T-helper 1 cell (primary cell): ENCODE results near the gene FLAD1.

Source experiments
- DNase-seq, 5 donors: peaks; one replicate each; pipeline ENCODE4 v3.0.0-alpha.2; 2012 to 2020
- total RNA-seq, 4 donors: gene quantifications; one replicate each; lab custom pipeline; 2026; lab: John Stamatoyannopoulos, UW

FLAD1 gene
- 20.7 to 35.2 (median 31.6) reads per million in 4 donors for total RNA-seq

DNA sequence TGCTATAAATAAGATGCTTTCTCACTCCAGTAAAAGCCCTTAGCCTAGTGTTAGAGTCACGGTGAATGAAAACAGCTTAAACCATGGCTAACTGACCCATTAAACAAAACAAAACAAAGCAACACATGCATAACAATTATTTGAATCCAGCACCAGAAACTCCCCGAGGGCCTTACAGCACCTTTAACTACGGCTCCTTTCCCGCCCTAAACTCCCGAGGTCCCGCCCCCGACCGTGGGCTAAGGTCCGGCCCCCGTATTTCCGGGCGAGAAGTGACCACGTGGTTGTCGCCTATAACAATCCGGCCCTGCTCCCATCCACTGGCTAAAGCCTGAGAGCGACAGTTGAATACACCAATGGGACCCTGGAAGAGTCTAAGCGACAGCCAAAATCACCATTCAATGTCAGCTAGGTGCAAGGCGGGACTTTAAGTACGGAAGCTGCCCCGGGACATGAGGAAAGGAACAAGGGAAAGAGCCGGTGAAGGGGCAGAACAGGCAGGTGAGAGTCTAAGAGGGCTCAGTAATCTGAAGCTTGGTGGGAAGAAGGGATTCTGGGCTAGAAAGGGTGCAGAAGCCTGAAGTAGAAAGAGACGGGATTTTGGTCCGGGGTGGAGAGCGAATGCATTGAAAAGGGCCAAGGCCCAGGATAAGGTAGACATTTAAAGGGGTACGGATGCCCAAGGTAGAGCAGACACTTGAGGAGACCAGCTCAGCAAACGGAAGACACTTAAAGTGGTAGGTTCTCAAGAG lies at the start of gene FLAD1:
TSS of gene FLAD1 (plus strand) at position 448 of the 752 bp plus-strand sequence. CDS start 351 bp downstream, outside the sequence.
- DNase-seq = peak; percentile 87 to 99 (median 94)

DNA sequence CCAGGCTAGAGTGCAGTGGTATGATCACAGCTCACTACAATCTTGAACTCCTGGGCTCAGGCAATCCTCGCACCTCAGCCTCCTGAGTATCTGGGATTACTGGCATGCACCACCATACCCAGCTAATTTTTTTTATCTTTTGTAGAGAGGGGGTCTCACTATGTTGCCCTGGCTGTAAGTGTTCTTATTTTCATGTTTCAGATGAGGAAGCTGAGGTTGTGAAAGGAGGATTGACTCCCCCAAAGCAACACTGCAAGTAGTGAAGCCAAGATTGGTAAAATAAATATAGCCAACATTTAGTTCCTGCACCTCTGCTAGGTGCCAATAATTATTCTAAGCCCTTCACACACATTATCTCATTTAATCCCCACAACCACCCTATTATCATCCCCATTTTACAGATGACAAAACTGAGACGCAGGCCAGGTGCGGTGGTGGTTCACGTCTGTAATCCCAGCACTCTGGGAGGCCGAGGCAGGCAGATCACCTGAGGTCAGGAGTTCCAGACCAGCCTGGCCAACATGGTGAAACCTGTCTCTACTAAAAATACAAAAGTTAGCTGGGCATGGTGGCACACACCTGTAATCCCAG lies 48.7 kb upstream of the FLAD1 start:
- DNase-seq = no peak

DNA sequence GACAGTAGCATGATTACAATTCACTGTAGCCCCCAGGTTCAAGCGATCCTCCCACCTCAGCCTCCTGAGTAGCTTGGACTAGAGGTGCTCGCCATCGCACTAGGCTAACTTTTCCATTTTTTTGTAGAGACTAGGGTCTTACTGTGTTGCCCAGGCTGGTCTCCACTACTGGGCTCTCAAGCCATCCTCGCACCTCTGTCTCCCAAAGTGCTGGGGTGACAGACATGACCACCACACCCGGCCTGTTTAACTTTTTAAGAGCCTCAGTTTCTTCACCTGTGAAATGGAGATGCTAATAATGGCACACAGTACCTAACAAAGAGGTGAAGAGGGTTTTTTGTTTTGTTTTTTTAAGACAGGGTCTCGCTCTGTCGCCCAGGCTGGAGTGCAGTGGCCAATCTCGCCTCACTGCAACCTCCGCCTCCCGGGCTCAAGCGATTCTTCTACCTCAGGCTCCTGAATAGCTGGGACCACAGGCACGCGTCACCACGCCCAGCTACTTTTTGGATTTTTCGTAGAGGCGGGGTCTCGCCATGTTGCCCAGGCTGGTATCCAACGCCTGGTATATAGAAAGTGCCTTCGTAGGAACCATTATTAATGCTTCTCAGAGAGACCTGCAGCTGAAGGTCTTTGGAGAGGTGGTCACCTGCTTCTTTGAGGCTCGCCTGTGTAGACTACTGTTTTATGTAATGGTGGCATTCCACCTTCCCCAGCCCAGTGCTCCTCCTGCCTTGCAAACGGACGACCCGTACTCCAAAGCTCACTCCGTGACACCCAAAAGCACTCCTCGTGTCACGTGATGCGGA lies 47.2 kb upstream of the FLAD1 start:
- no peak for DNase-seq

DNA sequence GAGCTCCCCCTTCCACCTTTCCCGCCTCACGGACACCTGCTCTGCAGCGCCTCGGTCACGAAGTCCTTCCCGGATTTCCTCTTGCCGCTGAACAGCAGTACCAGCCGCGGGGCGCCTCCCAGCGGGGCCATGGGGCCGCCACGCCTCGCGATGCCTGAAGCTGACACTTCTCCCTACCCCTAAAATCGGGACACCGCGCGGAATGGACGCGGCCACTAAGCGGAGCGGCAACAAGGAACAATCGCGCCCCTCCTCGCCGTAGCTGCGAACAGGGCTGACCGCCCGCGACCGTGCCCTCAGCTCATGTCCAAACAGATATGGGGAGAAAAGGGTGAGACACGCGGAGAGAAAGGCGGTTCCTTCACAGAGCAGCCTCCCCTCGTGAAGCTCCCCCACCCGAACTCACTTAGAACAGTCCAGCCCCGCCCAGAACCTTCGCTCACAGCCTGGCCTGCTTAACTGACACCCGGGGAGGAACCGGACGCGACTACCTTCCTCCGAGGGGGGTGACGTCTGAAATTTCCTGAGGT lies 46.5 kb upstream of the FLAD1 start, which contains the start of gene PMVK:
TSS of gene PMVK (minus strand) at position 165 of the 530 bp plus-strand sequence. CDS start at position 131, 34 bp downstream.
- DNase-seq = peak; percentile 88 to 96 (median 94)

DNA sequence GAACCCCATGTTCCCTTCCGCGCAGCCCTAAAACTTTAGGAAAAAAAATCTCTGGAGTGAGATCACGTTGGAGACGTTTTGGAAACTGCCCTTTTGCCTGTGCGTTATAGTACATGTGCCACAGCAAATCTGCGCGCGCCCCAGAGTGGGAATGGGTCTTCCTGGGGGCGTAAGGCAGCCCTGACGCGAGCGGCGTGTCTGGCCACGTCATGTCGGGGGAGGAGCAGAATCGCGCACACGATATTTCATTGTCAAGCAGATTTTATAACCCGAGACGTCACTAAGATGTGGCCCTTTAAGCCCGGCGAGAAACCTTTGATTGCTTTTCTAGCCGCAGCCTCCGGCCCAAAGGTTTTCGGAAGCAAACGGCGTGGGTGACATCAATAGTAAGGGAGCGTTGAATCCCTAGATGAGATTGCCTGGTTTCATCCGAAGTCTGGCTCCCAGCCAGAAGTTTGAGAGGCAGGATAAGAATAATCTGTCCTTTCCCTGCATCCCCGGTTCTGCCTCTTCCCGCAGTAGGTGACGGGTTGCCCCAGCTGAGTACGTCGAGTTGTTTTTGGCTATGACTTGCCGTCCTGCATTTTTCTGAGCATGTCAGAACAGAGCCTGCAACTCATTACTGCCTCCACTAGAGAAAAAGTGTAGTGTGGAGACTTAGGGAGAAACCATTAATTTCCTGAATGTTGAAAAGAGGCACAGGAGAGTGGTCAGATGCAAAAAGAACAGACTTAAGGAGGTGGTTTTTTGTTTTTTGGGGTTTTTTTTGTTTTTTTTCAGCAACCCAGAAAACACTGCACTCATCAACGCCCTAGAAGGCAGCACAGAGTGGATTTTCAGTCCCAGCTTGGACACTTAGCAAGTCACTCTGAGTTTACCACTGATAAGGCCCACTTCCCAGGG lies 45.8 kb upstream of the FLAD1 start:
- peak; percentile 80 to 98 (median 87) for DNase-seq

DNA sequence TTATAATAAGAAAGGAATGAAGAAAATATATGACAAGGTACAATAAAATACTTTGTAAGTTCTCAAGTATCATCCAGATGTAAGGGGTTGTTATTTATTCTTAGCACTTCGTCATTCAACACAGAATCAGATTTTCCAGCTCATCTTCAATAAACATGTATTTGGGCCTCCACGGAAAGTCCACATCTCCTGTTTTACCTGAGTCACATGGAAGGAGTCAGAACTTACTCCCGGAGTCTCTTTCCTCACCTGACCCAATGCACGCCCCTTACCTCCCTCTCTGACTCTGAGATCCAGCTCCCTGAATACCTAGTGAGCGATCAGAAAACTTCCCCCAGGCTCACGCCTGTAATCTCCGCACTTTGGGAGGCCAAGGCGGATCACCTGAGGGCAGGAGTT lies 45.2 kb upstream of the FLAD1 start:
- DNase-seq = no peak

DNA sequence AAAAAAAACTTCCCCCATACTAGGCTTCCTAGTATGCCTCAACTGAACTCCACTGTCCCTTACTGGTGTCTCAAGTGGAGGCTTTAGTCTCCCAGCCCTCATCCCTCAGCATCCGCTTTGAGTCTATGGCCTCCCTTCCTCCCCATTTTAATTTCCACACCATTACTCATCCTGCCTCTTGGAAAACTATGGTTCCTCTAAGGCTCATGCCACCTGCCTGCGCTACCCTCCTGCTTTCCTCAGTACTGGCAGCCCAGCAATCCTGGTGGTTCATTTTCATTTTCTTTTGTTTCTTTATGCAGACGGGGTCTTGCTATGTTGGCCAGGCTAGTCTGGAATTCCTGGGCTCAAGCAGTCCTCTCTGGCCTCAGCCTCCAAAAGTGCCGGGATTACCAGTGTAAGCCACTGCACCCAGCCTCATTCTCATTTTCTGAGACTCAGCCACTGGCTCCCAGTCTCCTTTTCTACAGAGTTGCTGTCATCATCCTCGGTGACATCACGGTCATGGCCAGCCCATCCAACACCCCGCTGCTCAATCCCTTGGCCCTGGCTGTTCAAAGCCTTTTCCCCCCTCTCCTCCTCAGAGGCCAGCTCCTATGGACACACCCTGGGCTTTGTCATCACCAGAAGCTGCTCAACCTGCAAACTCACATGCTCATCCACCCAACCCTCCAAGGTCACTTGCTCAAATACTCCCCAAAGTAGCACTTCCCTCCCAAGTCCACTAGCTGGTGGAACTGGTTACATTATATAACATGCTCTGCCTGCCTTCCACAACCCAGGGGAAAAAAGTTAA lies 44.3 kb upstream of the FLAD1 start:
- DNase-seq = no peak

DNA sequence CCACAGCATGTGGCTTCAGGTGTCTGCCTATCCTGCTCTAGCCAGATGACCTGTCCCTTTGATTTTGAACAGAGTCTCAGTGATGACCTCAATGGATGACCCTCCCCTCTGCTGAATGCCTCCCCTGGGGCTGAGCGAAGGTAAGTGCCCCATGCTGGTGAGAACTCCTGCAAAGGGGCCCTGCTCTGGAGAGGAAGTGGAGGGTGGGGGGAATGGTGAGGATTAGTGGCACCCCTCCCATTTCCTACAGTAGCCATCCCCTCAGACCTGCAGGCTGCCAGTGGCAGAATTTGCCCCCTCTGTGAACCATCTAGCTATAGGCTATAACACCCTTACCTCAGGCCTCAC lies 43.0 kb upstream of the FLAD1 start:
- no peak for DNase-seq

DNA sequence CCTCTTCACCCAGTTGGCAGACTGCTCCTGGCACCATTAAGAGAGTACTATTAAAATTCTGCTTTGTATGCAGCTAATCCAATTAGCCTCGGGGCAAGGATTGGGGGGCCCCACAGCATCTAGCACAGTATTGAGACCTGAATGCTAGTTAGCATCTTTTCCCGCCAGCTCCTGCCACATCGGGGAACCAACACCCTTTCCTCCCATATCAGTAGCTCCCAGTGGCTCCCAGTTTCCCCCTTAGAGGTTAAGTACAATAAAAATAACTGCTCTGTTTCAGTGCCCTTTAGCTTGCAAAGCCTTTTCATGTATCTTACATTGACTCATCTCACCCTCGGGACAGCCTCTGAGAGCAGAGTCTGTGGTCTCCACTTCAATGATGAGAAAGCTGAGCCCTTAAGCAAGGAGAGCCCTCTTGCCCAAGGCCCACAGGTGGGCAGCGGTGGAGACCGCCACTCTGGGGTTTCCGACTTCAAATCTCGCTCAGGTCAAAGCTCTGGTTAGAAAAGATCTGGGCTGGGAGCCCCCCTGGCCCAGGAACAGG lies 42.4 kb upstream of the FLAD1 start:
- peak in 1 of 5 donors; percentile 70 for DNase-seq

DNA sequence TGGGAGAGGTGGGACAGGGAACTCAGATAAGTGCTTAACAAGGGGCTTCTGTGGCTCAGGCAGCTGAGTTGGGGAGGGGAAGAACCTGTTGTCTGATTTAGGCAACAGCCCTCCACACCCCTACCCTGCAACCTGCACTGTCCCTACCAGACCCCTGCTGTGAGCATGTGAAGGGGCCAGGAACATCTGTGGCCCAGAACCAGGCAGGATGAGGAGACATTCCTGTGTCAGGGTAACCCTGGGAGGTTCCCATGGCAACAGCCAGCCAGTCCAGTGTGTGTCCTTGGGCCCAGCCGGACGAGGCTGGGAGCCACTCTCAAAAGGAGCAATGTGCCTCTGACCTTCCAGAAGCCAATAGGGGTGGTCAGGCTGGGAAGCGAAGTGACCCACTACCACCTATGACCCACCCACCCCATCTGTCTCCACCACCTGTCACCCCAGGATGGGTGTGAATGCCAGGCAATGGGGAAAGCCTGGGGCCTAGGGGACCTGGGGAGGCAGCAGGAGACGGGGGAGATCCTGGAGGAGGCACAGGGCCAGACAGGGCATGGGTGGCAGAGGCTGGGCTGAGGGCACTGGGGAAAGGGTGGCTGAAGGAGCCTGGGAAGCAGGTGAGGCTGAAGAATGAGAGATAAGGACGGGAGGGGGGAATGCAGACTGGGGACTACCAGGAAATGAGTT lies 41.7 kb upstream of the FLAD1 start:
- no peak for DNase-seq

DNA sequence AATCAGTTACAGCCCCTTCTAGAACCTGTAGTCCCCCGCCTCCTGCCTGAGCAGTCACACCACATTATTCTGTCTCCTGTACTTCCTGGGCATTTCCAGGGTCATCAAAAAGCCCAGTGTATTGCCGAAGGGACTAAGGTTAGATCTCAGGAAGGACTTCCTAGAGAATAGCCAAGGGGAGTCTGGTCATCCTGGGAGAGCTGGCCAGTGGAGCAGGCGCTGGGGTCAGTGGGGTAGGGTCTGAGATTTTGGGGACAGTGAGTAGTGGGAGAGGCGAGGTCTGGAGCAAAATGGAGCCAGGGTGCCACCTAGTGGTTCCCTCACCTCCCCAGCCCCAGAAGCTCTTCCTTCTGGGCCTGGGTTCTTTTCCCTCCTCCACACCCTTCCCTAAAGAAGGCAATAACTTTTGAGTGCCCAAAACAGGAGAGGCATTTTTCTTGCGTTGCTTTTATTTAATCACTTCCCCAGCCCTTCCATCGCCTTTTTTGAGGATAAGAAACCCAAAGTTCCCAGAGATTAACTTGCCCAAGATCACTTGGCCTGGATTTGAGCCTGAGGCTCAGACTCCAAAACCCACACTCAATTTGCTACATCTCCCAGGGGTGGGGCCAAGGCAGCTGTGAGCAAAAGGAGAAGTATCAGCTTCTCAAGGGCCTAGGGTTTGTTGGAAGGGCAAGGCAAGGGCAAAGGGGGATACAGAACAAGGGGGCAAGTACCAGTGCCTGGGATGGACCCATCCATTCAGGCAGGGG lies 39.3 kb upstream of the FLAD1 start:
- peak in 1 of 5 donors; percentile 58 for DNase-seq

DNA sequence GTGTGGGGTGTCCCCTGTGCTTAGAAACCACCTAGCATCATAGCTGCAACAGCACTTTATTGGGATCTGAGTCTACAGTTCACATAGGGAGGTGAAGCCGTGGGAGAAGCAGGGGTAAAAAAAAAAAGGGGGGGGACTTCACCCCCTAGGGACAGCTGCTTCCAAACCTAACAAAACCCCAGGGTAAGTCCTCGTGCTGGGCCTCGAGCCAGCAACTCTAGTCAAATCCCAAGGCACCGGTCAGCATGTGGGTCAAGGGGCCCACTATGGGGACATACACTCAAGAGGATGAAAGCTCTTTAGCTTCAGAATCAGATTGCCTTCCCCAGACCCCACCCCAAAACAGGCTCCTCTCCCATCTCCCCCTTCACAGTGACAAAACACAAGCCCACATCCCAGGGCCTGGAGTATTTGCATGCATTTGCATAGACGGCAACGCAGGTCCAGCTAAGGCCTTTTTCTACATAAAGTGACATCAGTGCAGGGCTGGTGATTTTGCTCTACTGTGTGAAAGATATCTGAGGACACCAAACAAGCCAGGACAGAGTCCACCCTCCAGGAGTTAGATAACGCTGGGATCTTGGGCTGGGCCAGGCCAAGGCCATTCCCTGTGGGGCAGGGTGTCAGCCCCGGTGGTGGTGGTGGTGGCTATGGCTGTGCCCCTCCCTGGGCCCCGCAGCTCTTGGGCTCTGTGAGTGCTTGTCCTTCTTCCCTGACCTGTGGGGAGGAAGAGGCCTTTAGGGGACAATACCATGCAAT lies 38.6 kb upstream of the FLAD1 start:
- DNase-seq = no peak

DNA sequence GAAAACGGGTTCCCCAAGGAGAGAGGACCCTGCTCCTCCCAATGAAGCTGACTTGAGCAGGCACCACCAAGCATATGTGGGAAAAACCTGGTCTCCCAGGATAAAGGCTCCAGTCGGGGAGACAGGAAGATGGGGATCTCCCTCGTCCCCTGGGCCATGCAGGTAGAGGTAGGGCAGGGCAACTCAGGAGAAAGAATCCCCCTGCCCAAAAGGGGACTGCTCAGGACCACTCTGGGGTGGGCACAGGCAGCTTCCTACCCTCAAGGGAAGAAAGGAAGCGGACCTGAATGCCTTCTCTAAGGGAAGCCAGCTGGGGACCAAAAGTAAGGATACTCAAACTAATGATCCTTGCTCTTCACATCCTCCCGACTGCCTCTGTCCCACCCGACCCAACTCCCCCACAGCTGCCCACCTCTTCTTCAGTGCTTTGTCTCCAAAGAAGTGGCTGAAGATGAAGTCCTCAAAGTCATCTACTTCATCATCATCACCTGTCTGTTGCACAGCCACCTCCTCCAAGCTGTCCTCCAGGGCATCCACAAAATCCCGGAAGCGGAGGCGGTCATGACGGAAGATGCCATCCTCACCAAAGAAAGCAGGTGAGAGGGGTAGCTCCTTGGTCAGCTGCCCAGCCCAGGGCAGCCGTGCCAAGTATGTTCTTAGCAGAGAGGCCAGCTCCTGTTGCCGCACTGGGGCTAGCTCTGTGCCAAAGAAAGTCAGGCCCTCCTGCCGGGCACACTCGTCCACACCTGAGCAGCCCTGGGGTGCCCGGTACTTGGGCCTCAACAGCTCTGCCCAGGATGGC lies 37.8 kb upstream of the FLAD1 start:
- DNase-seq = no peak

DNA sequence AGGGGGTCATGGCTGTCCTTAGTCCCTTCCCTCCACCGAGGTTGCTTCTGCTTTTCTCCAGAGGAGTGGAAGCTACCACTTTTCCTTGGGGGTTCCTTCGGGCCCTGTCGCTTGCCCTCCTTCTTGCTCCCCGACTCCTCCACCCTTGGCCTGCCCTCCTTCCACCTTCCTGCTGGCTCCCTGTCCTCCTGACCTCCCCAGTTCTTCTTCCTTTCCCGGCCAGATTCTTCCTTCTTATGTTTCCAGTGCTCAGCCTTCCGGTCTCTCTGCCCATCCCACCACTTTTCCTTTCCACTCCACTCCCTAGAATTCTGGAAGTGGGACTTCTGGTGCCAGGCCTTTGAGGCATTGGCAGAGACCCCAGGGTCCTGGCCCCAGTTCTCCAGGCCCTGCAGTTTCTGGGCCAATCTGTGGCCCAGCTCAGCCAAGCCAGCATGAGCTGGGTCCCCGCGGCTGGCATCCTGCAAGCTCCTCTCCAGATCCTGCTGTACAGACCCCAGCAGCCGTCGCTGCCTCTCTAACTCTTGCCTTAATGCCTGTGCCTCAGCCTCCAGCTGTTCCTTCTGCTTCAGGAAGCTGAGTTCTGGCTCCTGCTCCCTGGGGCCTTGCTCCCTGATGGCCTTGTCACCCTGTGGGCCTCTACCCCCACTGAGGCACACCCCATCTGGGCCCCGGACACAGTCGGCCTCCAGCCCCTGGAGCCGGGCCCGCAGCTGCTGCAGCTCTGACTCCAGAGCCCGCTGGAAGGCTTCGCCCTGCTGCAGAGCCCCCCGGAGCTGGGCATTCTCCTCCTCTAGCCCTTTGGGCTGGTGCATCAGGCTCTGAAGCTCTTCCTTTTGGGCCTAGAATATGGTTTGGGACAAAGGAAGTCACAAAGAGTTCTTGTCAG lies 36.9 kb upstream of the FLAD1 start:
- no peak for DNase-seq

DNA sequence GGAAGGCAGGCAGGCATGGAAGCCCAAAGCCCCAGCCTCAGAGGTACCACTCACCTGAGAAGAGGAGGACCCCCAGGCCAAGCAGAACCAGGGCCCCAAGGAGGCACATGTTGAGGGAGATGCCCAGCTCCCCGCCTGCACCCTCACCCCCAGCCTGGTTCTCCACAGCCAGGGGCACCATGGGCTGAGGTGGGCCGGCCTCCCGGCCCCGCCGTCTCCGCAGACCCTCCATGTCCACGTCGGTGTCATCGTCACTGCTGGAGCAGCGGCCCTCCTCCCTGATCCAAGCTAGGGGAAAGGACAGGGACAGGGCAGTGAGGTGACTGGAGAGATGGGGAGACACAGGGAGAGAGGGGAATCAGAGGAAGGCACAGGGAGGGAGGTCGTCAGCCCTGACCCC lies 35.1 kb upstream of the FLAD1 start:
- DNase-seq = no peak

DNA sequence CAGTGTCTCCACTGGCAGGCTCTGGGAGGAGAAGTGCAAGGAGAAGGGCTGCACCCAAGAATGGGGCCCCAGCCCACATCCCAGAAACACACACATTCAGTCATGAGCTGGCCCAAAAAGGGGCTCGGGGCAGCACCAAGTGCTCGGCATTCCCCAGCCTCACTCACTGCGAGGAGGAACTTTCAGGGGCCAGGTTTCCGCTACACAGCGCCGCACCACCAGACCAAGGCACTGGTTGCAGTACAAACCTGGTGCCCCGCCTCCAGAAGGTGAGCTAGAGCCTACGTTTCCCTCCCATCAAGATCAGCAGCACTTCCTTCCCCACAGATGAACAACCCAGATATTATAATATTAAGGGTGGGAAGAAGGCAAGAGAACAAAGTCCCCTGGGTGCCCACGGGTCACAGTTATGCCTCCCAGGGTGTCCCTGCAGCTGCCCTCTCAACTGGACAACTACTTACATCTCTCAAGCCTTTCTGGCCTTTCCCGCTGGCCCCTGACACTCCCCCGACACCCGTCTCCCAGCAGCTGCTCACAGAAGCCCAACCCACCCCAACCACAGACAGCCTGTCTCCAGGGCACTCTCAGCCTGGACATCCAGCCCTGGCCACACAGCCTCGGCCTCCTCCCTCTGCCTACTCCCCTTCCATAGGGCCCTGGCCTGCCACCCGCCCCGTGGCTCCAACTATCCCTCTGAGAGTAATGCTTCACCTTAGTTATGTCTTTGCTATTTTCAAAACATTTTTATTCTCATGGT lies 31.1 kb upstream of the FLAD1 start:
- peak; percentile 50 to 71 (median 59) for DNase-seq
